A549 (cell line): ENCODE data around the gene SEMA6C.

ENCODE experiments used
- BHLHE40 ChIP-seq: IDR thresholded peaks from 2 replicates; pipeline ENCODE4 v1.6.1; 2012; ENCODE audit warnings: low read depth, low read length, inconsistent platforms
- CHD4 ChIP-seq: fragments of 200-600 bp; sonication (generic); IDR thresholded peaks from 2 replicates; pipeline ENCODE4 v1.6.1; 2016; ENCODE audit warnings: antibody characterized with exemption, mild to moderate bottlenecking, borderline replicate concordance
- EHMT2 ChIP-seq: fragments of 200-600 bp; sonication (generic); IDR thresholded peaks from 2 replicates; pipeline ENCODE4 v1.6.1; 2016; ENCODE audit warnings: antibody characterized with exemption, low read depth, mild to moderate bottlenecking, moderate library complexity
- EP300 ChIP-seq, 2 experiments: fragments of >200 bp; sonication (Bioruptor Twin); formaldehyde crosslinking; IDR thresholded peaks; 2 replicates in 1 of 2; 3 replicates in 1 of 2; pipeline ENCODE4 v1.6.1; 2016 to 2017
- JUN ChIP-seq, 2 experiments: fragments of >200 bp; sonication (Bioruptor Twin); formaldehyde crosslinking; IDR thresholded peaks; 2 replicates in 1 of 2; 3 replicates in 1 of 2; pipeline ENCODE4 v1.6.1; 2016 to 2017
- POLR2A ChIP-seq: IDR thresholded peaks from 2 replicates; pipeline ENCODE4 v1.6.1; 2012; ENCODE audit warnings: mild to moderate bottlenecking, low read length
- SMC3 ChIP-seq: fragments of >200 bp; sonication (Bioruptor Twin); formaldehyde crosslinking; IDR thresholded peaks from 3 replicates; pipeline ENCODE4 v1.6.1; 2018; ENCODE audit warnings: inconsistent platforms
- TF ChIP-seq, protein P1 (sequence below): fragments of >200 bp; sonication (Bioruptor Twin); formaldehyde crosslinking; IDR thresholded peaks from 3 replicates; pipeline ENCODE4 v1.5.1; 2016

DNA sequence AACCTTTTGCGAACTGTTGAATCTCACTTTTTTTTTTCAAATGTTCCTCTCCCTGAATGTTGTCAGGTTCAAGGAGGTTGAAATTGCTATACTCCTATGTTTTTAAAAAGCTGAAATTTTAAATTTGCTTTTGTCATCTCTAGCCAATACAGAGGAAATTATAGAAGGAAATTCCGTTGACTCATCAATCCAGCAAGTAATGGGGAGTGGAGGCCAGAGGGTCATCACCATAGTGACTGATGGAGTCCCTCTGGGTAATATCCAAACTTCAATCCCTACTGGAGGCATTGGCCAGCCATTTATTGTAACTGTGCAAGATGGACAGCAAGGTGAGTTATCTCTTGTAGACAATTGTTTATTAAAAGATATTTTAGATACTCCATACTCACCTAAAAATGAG, 39.5 kb downstream of the SEMA6C start:
- TF ChIP-seq EHMT2 (no peak), POLR2A (no peak), CHD4 (no peak), JUN (IDR thresholded peaks at IDR 0.05) (no peak), SMC3 (no peak), BHLHE40 (no peak), EP300 (IDR thresholded peaks at IDR 0.05) (no peak)
- TF ChIP-seq, protein P1, sequence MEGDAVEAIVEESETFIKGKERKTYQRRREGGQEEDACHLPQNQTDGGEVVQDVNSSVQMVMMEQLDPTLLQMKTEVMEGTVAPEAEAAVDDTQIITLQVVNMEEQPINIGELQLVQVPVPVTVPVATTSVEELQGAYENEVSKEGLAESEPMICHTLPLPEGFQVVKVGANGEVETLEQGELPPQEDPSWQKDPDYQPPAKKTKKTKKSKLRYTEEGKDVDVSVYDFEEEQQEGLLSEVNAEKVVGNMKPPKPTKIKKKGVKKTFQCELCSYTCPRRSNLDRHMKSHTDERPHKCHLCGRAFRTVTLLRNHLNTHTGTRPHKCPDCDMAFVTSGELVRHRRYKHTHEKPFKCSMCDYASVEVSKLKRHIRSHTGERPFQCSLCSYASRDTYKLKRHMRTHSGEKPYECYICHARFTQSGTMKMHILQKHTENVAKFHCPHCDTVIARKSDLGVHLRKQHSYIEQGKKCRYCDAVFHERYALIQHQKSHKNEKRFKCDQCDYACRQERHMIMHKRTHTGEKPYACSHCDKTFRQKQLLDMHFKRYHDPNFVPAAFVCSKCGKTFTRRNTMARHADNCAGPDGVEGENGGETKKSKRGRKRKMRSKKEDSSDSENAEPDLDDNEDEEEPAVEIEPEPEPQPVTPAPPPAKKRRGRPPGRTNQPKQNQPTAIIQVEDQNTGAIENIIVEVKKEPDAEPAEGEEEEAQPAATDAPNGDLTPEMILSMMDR, result no peak
